PC-3 (cell line): Measurements from ENCODE around the gene RPL29. TPM values are rescaled to one million over a fixed set of nuclear protein-coding genes. Genes with fewer than 3 reads are reported as not detected.

Source experiments
- ATAC-seq: fragments of 200-7000 bp; cut with Tn5 transposase; 2 replicates; pipeline ENCODE4 v1.9.1; 2020; ENCODE audit warnings: mild to moderate bottlenecking, moderate library complexity
- BruUV-seq: library from RNA; stranded (reverse); fragments of 400-500 nt; replicated peaks from 2 replicates; lab custom pipeline; 2021; lab: Mats Ljungman, UMichigan
- CTCF ChIA-PET: fragments of 300-600 bp; sonication (Branson Sonifier 250); formaldehyde crosslinking; loops from one replicate; lab custom pipeline; 2022; ENCODE audit warnings: antibody characterized with exemption; lab: Charles Lee
- POLR2A ChIA-PET: fragments of 300-600 bp; sonication (Branson Sonifier 250); formaldehyde crosslinking; loops from one replicate; lab custom pipeline; 2022; ENCODE audit warnings: antibody characterized with exemption; ENCODE audit not compliant: unreplicated experiment; lab: Charles Lee
- DNase-seq: peaks from one replicate; pipeline ENCODE4 v3.0.0-alpha.2; 2015
- H2AFZ ChIP-seq: fragments of 300-600 bp; sonication (generic); 2 replicates; pipeline ENCODE4 v1.6.0; 2016; ENCODE audit warnings: antibody characterized with exemption, low read length
- H3F3A ChIP-seq: fragments of 300-600 bp; sonication (generic); one replicate; pipeline ENCODE4 v1.6.0; 2017; ENCODE audit warnings: antibody characterized with exemption, low read length, control low read depth, mild to moderate bottlenecking; ENCODE audit not compliant: unreplicated experiment
- H3K27ac ChIP-seq: fragments of 300-600 bp; sonication (generic); 2 replicates; pipeline ENCODE4 v1.5.1; 2016; ENCODE audit warnings: mild to moderate bottlenecking, low read length
- H3K27me3 ChIP-seq: fragments of 300-600 bp; sonication (generic); 2 replicates; pipeline ENCODE4 v1.6.1; 2016; ENCODE audit warnings: low read length, mixed read lengths
- H3K36me3 ChIP-seq: fragments of 300-600 bp; sonication (generic); 2 replicates; pipeline ENCODE4 v1.6.1; 2016; ENCODE audit warnings: low read depth, mixed run types, low read length, mixed read lengths
- H3K4me1 ChIP-seq: fragments of 300-600 bp; sonication (generic); 2 replicates; pipeline ENCODE4 v1.5.1; 2016; ENCODE audit warnings: low read length; ENCODE audit not compliant: insufficient read depth
- H3K4me2 ChIP-seq: fragments of 300-600 bp; sonication (generic); 2 replicates; pipeline ENCODE4 v1.6.0; 2016; ENCODE audit warnings: low read length
- H3K4me3 ChIP-seq: fragments of 300-600 bp; sonication (generic); 2 replicates; pipeline ENCODE4 v1.5.1; 2016; ENCODE audit warnings: mild to moderate bottlenecking, low read length, mixed read lengths
- H3K79me2 ChIP-seq: fragments of 300-600 bp; sonication (generic); 2 replicates; pipeline ENCODE4 v1.6.1; 2017; ENCODE audit warnings: low read length, mixed read lengths
- H3K9ac ChIP-seq: fragments of 300-600 bp; sonication (generic); 2 replicates; pipeline ENCODE4 v1.6.0; 2016; ENCODE audit warnings: mild to moderate bottlenecking, low read length
- H3K9me2 ChIP-seq: fragments of 300-600 bp; sonication (generic); replicated peaks from 2 replicates; pipeline ENCODE4 v1.6.1; 2016; ENCODE audit warnings: mixed run types, low read length, mixed read lengths
- H3K9me3 ChIP-seq: fragments of 300-600 bp; sonication (generic); 2 replicates; pipeline ENCODE4 v1.6.1; 2016; ENCODE audit warnings: low read length, mixed read lengths
- H4K20me1 ChIP-seq: fragments of 300-600 bp; sonication (generic); 2 replicates; pipeline ENCODE4 v1.6.1; 2016; ENCODE audit warnings: low read length, mixed read lengths
- EZH2 ChIP-seq: fragments of 300-600 bp; sonication (generic); IDR thresholded peaks from one replicate; pipeline ENCODE4 v1.6.1; 2017; ENCODE audit warnings: antibody characterized with exemption, mild to moderate bottlenecking, low read length; ENCODE audit not compliant: unreplicated experiment
- EZH2phosphoT487 ChIP-seq: fragments of 300-600 bp; sonication (generic); IDR thresholded peaks from 2 replicates; pipeline ENCODE4 v1.6.1; 2018; ENCODE audit warnings: mild to moderate bottlenecking, antibody characterized with exemption, low read length, borderline replicate concordance
- intact Hi-C: fragments of 100-400 bp; cut with micrococcal nuclease; formaldehyde crosslinking; loops from 2 replicates; pipeline ENCODE4 v1.9.0; 2023
- total RNA-seq: library from RNA; depleted of rRNA; stranded (reverse); fragments of >200 nt; gene quantifications from 2 replicates; pipeline ENCODE4 v1.2.3, GENCODE V29; 2014
- TF ChIP-seq, protein P1 (sequence below): fragments of 300-600 bp; sonication (generic); conservative IDR thresholded peaks from 2 replicates; pipeline ENCODE4 v1.5.1; 2017; ENCODE audit warnings: antibody characterized with exemption, low read depth, mild to moderate bottlenecking, low read length

RPL29 gene
- total RNA-seq, 1 experiment from 2014 or later: 1,807 TPM

DNA sequence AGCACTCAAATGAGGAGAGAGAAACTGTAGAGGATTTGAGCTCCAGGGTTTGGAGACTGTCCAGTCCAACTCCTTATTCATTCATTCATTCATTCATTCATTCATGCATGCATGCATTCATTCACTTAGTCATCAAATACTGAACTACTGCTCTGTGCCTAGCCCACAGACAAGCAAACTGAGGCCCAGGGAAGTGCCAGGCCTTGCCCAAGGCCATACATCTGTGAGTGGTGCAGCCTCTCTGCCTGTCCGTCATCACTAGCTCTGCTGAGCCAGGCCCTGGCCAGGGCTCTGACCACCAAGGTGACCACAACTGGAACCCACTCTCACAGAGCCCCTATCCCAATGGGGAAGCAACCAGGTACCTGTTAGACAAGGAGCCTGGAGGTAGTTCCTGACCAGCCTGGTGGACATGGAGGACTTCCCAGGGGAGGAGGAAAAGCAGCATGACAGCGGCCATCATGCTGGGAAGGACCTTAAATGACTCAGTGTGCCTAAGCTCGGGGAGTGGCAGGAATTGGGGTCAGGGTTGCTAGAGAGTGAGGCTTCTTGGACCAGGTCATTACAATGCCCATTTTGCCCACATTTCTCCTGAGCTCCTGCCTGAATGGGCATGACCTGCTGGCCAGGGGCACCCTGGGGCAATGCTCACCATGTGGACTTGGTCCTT is 27.5 kb upstream of the RPL29 start:
- H3K4me3 ChIP-seq: no peak overlapping the region
- intact Hi-C loops: no loop called here
- ATAC-seq (no peak), DNase-seq (no peak)
- H3K4me2 ChIP-seq: no peak overlapping the region
- H3K36me3 ChIP-seq: no peaks in the 10 kb centered on the region
- H3K9me2 ChIP-seq: no peaks in the 10 kb centered on the region
- BruUV-seq: no TSS peak
- no peak overlapping the region for H3K27ac ChIP-seq
- no peaks in the 10 kb centered on the region for H3K79me2 ChIP-seq
- H3K9ac ChIP-seq: no peak overlapping the region
- no peaks in the 10 kb centered on the region for H3K27me3 ChIP-seq
- H3F3A ChIP-seq: no peaks in the 10 kb centered on the region
- no peaks in the 10 kb centered on the region for H3K9me3 ChIP-seq
- ChIA-PET CTCF (interaction anchor here (0.6 kb wide), 1 partner anchor 13 kb away, joined by 6 read pairs; no protein-coding TSS in a partner anchor), POLR2A (no interaction called here)
- no peak overlapping the region for H2AFZ ChIP-seq
- H3K4me1 ChIP-seq: no peaks in the 10 kb centered on the region
- TF ChIP-seq EZH2 (no peak), EZH2phosphoT487 (no peak)
- TF ChIP-seq, protein P1, sequence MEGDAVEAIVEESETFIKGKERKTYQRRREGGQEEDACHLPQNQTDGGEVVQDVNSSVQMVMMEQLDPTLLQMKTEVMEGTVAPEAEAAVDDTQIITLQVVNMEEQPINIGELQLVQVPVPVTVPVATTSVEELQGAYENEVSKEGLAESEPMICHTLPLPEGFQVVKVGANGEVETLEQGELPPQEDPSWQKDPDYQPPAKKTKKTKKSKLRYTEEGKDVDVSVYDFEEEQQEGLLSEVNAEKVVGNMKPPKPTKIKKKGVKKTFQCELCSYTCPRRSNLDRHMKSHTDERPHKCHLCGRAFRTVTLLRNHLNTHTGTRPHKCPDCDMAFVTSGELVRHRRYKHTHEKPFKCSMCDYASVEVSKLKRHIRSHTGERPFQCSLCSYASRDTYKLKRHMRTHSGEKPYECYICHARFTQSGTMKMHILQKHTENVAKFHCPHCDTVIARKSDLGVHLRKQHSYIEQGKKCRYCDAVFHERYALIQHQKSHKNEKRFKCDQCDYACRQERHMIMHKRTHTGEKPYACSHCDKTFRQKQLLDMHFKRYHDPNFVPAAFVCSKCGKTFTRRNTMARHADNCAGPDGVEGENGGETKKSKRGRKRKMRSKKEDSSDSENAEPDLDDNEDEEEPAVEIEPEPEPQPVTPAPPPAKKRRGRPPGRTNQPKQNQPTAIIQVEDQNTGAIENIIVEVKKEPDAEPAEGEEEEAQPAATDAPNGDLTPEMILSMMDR: no peak
- no peaks in the 10 kb centered on the region for H4K20me1 ChIP-seq

DNA sequence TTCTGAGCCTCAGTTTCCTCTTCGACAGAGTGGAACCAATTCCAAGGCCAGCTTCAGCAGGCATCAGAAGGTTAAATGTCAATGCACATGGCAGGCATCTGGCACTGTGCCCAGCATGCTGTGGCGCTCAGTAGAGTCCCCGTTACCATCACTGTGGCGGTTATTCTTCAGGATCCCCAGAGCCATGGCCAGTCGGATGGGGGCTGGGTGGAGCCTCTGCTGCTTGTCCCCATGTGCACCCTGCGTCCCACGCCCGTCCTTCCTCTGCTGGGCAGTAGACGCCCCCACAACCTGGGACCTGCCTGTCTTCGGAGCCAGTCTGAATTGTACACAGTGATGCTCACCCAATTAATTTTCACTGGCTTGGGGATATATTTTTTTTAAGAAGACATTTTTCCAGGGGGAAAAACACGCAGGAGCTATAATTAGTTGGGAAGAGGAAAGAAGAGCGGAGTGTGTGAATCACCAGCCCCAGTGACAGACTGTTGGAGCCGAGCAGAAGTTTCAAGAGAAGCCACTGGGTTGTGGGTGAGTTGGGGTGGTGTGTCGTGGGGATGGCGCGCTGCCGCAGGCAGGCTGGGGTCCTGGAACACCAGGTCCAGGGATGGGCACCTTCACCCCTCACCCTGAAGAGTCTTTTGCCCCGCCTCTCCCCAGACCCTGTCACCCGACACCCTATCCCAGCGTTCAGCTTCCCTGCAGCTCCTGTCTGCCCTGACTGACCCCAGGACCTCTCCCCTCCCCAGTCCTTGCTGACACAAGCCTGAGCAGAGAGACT is 26.8 kb upstream of the RPL29 start:
- no peak overlapping the region for H2AFZ ChIP-seq
- ATAC-seq: no peak
- H4K20me1 ChIP-seq: no peaks in the 10 kb centered on the region
- ChIA-PET POLR2A (no interaction called here), CTCF (interaction anchor here (0.6 kb wide), 1 partner anchor 14 kb away, joined by 6 read pairs; no protein-coding TSS in a partner anchor)
- no peak overlapping the region for H3K4me2 ChIP-seq
- no peaks in the 10 kb centered on the region for H3K4me1 ChIP-seq
- H3F3A ChIP-seq: no peaks in the 10 kb centered on the region
- TF ChIP-seq EZH2phosphoT487: no peak
- TF ChIP-seq, protein P1: no peak
- TF ChIP-seq EZH2: no peak
- no peak overlapping the region for H3K27ac ChIP-seq
- no peaks in the 10 kb centered on the region for H3K79me2 ChIP-seq
- intact Hi-C loops: no loop called here
- DNase-seq: no peak
- no peak overlapping the region for H3K4me3 ChIP-seq
- no peaks in the 10 kb centered on the region for H3K9me2 ChIP-seq
- no peaks in the 10 kb centered on the region for H3K27me3 ChIP-seq
- no TSS peak for BruUV-seq
- H3K9ac ChIP-seq: no peak overlapping the region
- H3K9me3 ChIP-seq: no peaks in the 10 kb centered on the region
- no peaks in the 10 kb centered on the region for H3K36me3 ChIP-seq
